CD1c-positive myeloid dendritic cell (primary cell): ENCODE data around the gene GRIA4.

Source experiments
- DNase-seq: peaks from one replicate; pipeline ENCODE4 v3.0.0-alpha.2; 2016; ENCODE audit errors: extremely low spot score

GRIA4 gene

GRCh38 chr11:105789579-105790420 lies 179.9 kb downstream of the GRIA4 start:
- no peak for DNase-seq

GRCh38 chr11:105790840-105791239 lies 181.0 kb downstream of the GRIA4 start:
- DNase-seq: no peak

GRCh38 chr11:105793092-105793491 lies 183.2 kb downstream of the GRIA4 start:
- no peak for DNase-seq

GRCh38 chr11:105799263-105799662 lies 189.4 kb downstream of the GRIA4 start:
- DNase-seq: no peak

- DNase-seq: no peak
Measured at GRCh38 chr11:105799728-105800462, 190.0 kb downstream of the GRIA4 start.

GRCh38 chr11:105802390-105802789 lies 192.5 kb downstream of the GRIA4 start:
- DNase-seq: no peak

- no peak for DNase-seq
Measured at GRCh38 chr11:105811242-105811641, 201.4 kb downstream of the GRIA4 start.

GRCh38 chr11:105821372-105821771 lies 211.5 kb downstream of the GRIA4 start:
- DNase-seq: no peak

- no peak for DNase-seq
Measured at GRCh38 chr11:105821781-105822180, 211.9 kb downstream of the GRIA4 start.

- no peak for DNase-seq
Measured at GRCh38 chr11:105823495-105824033, 213.7 kb downstream of the GRIA4 start.

- DNase-seq: no peak
Measured at GRCh38 chr11:105824457-105825013, 214.7 kb downstream of the GRIA4 start.

GRCh38 chr11:105825141-105825540 lies 215.3 kb downstream of the GRIA4 start:
- DNase-seq: no peak

GRCh38 chr11:105827906-105828305 lies 218.0 kb downstream of the GRIA4 start:
- no peak for DNase-seq

- DNase-seq: peak; percentile 51
Measured at GRCh38 chr11:105829084-105829483, 219.2 kb downstream of the GRIA4 start.

GRCh38 chr11:105834461-105834860 lies 224.6 kb downstream of the GRIA4 start:
- no peak for DNase-seq

- DNase-seq: no peak
Measured at GRCh38 chr11:105838668-105839384, 229.0 kb downstream of the GRIA4 start.

GRCh38 chr11:105840391-105840790 lies 230.5 kb downstream of the GRIA4 start:
- DNase-seq: no peak

- no peak for DNase-seq
Measured at GRCh38 chr11:105852403-105852802, 242.5 kb downstream of the GRIA4 start.

GRCh38 chr11:105854269-105854668 lies 244.4 kb downstream of the GRIA4 start:
- no peak for DNase-seq

GRCh38 chr11:105856954-105857353 lies 247.1 kb downstream of the GRIA4 start:
- DNase-seq: no peak

GRCh38 chr11:105857728-105858127 lies 247.9 kb downstream of the GRIA4 start:
- no peak for DNase-seq

GRCh38 chr11:105858841-105859240 lies 249.0 kb downstream of the GRIA4 start:
- DNase-seq: no peak
